ENCODE data around the gene RTTN.
"Not testable (repeated sequence)": the region's sequence is repeated elsewhere in the genome, so short reads cannot be mapped to it uniquely, and the experiment has no call there.

RTTN gene

GRCh38 chr18:70205421-70206397, at the start of gene RTTN:
Gene RTTN (minus strand): TSS chr18:70205687. CDS start chr18:70205658, 29 bp downstream.
- DNase-seq, result peak; percentile 90
- in situ Hi-C loops (cut with HindIII; ENCODE audit: low pct_ligation_motif_present, low pct_unique_long_range_greater_than_20kb, low sequenced_read_pairs), result loop anchor here (25.0 kb wide), 1 partner anchor 232 kb away; no protein-coding TSS in a partner anchor

GRCh38 chr18:70250781-70251180, 45.3 kb upstream of the RTTN start:
- in situ Hi-C loops (cut with HindIII; ENCODE audit: low pct_ligation_motif_present, low pct_unique_long_range_greater_than_20kb, low sequenced_read_pairs), result no loop called here
- no peak for DNase-seq

- in situ Hi-C loops (cut with HindIII; ENCODE audit: low pct_ligation_motif_present, low pct_unique_long_range_greater_than_20kb, low sequenced_read_pairs); DNase-seq: not testable (repeated sequence)
Observed at GRCh38 chr18:70249861-70250260, 44.4 kb upstream of the RTTN start.

GRCh38 chr18:70249118-70249517, 43.6 kb upstream of the RTTN start:
- DNase-seq, result no peak

GRCh38 chr18:70246061-70246466, 40.6 kb upstream of the RTTN start:
- in situ Hi-C loops (cut with HindIII; ENCODE audit: low pct_ligation_motif_present, low pct_unique_long_range_greater_than_20kb, low sequenced_read_pairs), result no loop called here
- no peak for DNase-seq

More at GRCh38 chr18:70249118-70249517, 43.6 kb upstream of the RTTN start:
- in situ Hi-C loops (cut with HindIII; ENCODE audit: low pct_ligation_motif_present, low pct_unique_long_range_greater_than_20kb, low sequenced_read_pairs), result no loop called here

GRCh38 chr18:70243131-70243929, 37.8 kb upstream of the RTTN start:
- no peak for DNase-seq
- in situ Hi-C loops (cut with HindIII; ENCODE audit: low pct_ligation_motif_present, low pct_unique_long_range_greater_than_20kb, low sequenced_read_pairs), result no loop called here

- in situ Hi-C loops (cut with HindIII; ENCODE audit: low pct_ligation_motif_present, low pct_unique_long_range_greater_than_20kb, low sequenced_read_pairs); DNase-seq: not testable (repeated sequence)
Observed at GRCh38 chr18:70236921-70237320, 31.4 kb upstream of the RTTN start.

GRCh38 chr18:70235478-70235877, 30.0 kb upstream of the RTTN start:
- in situ Hi-C loops (cut with HindIII; ENCODE audit: low pct_ligation_motif_present, low pct_unique_long_range_greater_than_20kb, low sequenced_read_pairs), result no loop called here
- no peak for DNase-seq

- DNase-seq, result no peak
- in situ Hi-C loops (cut with HindIII; ENCODE audit: low pct_ligation_motif_present, low pct_unique_long_range_greater_than_20kb, low sequenced_read_pairs), result no loop called here
Observed at GRCh38 chr18:70234667-70235459, 29.4 kb upstream of the RTTN start.

GRCh38 chr18:70233974-70234373, 28.5 kb upstream of the RTTN start:
- no peak for DNase-seq
- in situ Hi-C loops (cut with HindIII; ENCODE audit: low pct_ligation_motif_present, low pct_unique_long_range_greater_than_20kb, low sequenced_read_pairs), result no loop called here

GRCh38 chr18:70232261-70232660, 26.8 kb upstream of the RTTN start:
- no peak for DNase-seq
- in situ Hi-C loops (cut with HindIII; ENCODE audit: low pct_ligation_motif_present, low pct_unique_long_range_greater_than_20kb, low sequenced_read_pairs), result no loop called here

- in situ Hi-C loops (cut with HindIII; ENCODE audit: low pct_ligation_motif_present, low pct_unique_long_range_greater_than_20kb, low sequenced_read_pairs), result no loop called here
- no peak for DNase-seq
Observed at GRCh38 chr18:70229639-70230038, 24.2 kb upstream of the RTTN start.

GRCh38 chr18:70228536-70228935, 23.0 kb upstream of the RTTN start:
- in situ Hi-C loops (cut with HindIII; ENCODE audit: low pct_ligation_motif_present, low pct_unique_long_range_greater_than_20kb, low sequenced_read_pairs), result no loop called here
- DNase-seq, result no peak

GRCh38 chr18:70227438-70227837, 22.0 kb upstream of the RTTN start:
- in situ Hi-C loops (cut with HindIII; ENCODE audit: low pct_ligation_motif_present, low pct_unique_long_range_greater_than_20kb, low sequenced_read_pairs), result no loop called here
- no peak for DNase-seq

GRCh38 chr18:70221915-70222278, 16.4 kb upstream of the RTTN start:
- in situ Hi-C loops (cut with HindIII; ENCODE audit: low pct_ligation_motif_present, low pct_unique_long_range_greater_than_20kb, low sequenced_read_pairs), result loop anchor here (25.0 kb wide), 1 partner anchor 215 kb away; no protein-coding TSS in a partner anchor
- DNase-seq, result no peak

GRCh38 chr18:70221156-70221914, 15.8 kb upstream of the RTTN start:
- DNase-seq, result no peak
- in situ Hi-C loops (cut with HindIII; ENCODE audit: low pct_ligation_motif_present, low pct_unique_long_range_greater_than_20kb, low sequenced_read_pairs), result loop anchor here (25.0 kb wide), 1 partner anchor 216 kb away; no protein-coding TSS in a partner anchor

GRCh38 chr18:70220628-70221027, 15.1 kb upstream of the RTTN start:
- in situ Hi-C loops (cut with HindIII; ENCODE audit: low pct_ligation_motif_present, low pct_unique_long_range_greater_than_20kb, low sequenced_read_pairs), result loop anchor here (25.0 kb wide), 1 partner anchor 217 kb away; no protein-coding TSS in a partner anchor
- no peak for DNase-seq

- no peak for DNase-seq
- in situ Hi-C loops (cut with HindIII; ENCODE audit: low pct_ligation_motif_present, low pct_unique_long_range_greater_than_20kb, low sequenced_read_pairs), result loop anchor here (25.0 kb wide), 1 partner anchor 218 kb away; no protein-coding TSS in a partner anchor
Observed at GRCh38 chr18:70219688-70220087, 14.2 kb upstream of the RTTN start.

Data from ACHN (cell line).